Fibroblast of mammary gland (primary cell): ENCODE data around the gene MRPL17.
A peak's percentile ranks its signal among the peaks of the same experiment; 100 is the strongest.

Experiments used
- DNase-seq: peaks from one replicate; pipeline ENCODE4 v3.0.0-alpha.2; 2010; ENCODE audit warnings: low read depth
- H3K4me3 ChIP-seq: 2 replicates; pipeline ENCODE4 v1.5.1; 2011; ENCODE audit warnings: low read depth, mild to moderate bottlenecking, low read length, moderate library complexity; ENCODE audit not compliant: control insufficient read depth
- CTCF ChIP-seq: conservative IDR thresholded peaks from 2 replicates; pipeline ENCODE4 v1.5.1; 2011; ENCODE audit warnings: low read depth, low read length, inconsistent platforms; ENCODE audit not compliant: control insufficient read depth, insufficient read depth

Gene MRPL17

DNA sequence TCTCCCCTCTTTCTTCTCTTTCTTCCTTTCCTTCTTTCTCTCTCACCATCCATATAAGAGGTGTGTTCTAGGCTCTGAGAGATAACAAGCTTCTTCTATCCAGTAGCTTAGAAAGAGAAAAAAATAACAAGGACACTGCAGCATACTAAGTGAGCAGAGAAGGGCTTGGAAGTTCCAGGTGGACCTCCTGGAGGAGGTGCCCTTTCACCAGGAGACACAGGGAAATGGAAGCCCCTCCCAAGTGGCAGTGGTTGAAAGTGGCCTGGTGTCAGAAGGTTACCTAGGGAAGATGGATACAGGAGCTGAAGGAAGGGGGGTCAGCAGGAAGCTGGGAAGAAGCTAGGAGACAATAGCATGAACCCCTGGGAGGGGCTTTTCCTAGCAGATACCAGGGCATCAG is 33.0 kb downstream of the MRPL17 start:
- no peak for TF ChIP-seq CTCF
- DNase-seq, result no peak
- H3K4me3 ChIP-seq, result no peak overlapping the region

- DNase-seq, result no peak
- no peak for TF ChIP-seq CTCF
- no peak overlapping the region for H3K4me3 ChIP-seq
Measured at GRCh38 chr11:6648501-6648900, 34.6 kb downstream of the MRPL17 start.

- TF ChIP-seq CTCF, result no peak
- DNase-seq, result no peak
- H3K4me3 ChIP-seq, result no peak overlapping the region
Measured at GRCh38 chr11:6647836-6648235, 35.3 kb downstream of the MRPL17 start.

GRCh38 chr11:6646918-6647679 is 36.0 kb downstream of the MRPL17 start:
- H3K4me3 ChIP-seq, result no peak overlapping the region
- no peak for TF ChIP-seq CTCF
- DNase-seq, result peak; percentile 37

- peak overlapping the region; percentile 24 for H3K4me3 ChIP-seq
- DNase-seq, result peak; percentile 78
- no peak for TF ChIP-seq CTCF
Measured at GRCh38 chr11:6646576-6646917, 36.6 kb downstream of the MRPL17 start.

GRCh38 chr11:6646071-6646470 is 37.1 kb downstream of the MRPL17 start:
- peak overlapping the region; percentile 24 for H3K4me3 ChIP-seq
- peak; percentile 91 for DNase-seq
- no peak for TF ChIP-seq CTCF

- no peak for DNase-seq
Measured at GRCh38 chr11:6642957-6643356, 40.2 kb downstream of the MRPL17 start.

More at GRCh38 chr11:6642957-6643356, 40.2 kb downstream of the MRPL17 start:
- H3K4me3 ChIP-seq, result no peak overlapping the region
- no peak for TF ChIP-seq CTCF
